NCI-H1092 treated with DMSO at 0.1 percent for 48 hours (cell line): Measurements from ENCODE around the gene LRRC3.

ENCODE experiments used
- DNase-seq: peaks from one replicate; lab custom pipeline; 2025; lab: John Stamatoyannopoulos, UW

LRRC3 gene

DNA sequence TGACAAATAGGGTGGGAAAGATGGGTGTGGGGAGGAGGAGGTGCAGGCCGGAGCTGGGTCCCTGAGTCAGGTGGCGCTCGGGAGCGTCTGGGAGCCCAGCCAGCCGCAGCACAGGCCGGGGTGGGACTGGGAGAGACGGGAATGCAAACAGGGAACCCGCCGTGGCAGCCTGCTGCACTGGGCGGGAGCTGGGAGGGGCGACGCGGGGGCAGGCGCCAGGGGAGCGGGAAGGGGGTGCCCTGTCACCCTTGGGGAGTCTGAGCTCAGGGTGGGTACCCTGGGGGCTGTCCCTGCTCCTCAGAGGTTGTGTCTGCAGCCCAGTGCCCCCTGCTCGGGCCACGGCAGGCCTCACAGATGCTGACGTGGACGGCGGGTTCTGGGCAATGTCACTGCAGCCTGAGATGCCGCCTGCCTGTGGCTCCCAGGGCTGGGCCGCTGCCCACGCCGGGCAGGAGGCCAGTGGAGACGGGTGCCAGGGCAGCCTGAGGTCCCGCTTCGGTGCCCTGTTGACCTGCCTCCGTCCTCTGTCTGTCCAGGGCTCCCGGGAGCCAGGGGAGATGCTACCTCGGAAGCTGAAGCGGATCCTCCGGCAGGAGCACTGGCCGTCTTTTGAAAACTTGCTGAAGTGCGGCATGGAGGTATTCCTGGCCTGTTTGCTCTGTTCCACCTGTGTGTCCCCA lies 16.6 kb upstream of the LRRC3 start:
- peak; percentile 53 for DNase-seq

DNA sequence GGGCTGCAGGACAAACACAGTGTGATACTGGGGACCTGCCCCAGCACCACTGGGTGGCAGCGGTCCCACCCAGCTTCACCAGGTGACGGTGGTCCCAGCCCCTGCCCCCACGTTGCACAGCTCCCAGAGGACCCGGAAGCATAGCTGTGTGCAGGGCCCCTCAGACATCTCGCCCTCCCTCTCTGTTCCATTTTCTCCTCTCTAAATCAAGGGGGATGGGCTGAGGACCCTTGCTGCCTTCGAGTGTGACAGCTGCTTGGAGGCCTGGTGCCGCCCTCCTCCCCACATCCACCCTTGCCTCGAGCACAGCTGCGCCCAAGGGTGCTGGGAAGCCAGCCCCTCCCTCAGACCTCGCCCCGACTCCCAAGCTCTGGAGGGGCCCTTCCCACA lies 16.1 kb upstream of the LRRC3 start:
- DNase-seq = no peak

DNA sequence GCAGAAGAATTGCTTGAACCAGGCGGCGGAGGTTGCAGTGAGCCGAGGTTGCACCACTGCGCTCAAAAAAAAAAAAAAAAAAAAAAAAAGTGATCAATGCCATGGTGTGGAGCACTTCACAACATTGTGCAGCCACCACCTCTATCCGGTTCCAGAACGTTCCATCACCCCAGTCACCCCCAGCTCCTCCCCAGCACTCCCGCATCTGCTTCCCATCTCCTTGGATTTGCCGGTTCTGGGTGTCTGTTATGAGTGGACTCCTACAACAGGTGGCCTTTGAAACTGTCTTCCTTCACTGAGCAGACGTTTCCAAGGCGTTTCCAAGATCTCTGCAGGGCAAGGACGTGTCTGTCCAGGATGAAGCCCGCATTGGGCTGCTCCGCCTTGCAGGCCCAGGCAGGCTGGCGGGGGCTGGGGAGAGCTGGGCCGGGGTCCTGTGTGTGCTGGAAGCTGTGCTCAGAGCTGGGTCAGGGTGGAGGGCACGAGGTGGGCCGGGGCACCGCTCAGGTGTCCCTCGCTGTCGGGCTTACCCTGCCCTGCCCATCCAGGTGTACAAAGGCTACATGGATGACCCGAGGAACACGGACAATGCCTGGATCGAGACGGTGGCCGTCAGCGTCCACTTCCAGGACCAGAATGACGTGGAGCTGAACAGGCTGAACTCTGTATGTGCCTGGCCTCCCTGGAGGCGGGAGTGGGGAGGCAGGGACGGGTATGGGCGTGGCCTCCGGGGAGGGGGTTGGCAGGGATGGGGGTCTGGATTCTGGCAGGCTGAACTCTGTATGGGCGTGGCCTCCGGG lies 14.9 kb upstream of the LRRC3 start:
- DNase-seq = no peak

DNA sequence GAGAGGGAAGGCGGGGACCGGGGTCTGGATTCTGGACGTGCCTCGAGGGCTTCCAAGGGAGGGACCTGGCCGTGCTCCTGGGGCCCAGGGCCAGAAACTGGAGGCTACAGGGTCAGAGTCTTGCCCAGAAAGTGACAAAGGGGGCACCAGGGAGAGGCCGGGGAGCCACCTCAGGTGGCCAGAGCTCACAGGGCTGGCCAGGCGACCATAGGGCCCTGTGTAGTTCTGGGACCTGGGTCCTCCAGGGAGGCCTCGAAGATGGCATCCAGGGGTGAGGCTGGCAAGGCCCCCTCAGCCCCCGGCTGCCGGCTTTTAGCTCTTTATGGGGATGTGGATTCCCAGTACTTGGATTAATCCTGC lies 14.3 kb upstream of the LRRC3 start:
- no peak for DNase-seq

DNA sequence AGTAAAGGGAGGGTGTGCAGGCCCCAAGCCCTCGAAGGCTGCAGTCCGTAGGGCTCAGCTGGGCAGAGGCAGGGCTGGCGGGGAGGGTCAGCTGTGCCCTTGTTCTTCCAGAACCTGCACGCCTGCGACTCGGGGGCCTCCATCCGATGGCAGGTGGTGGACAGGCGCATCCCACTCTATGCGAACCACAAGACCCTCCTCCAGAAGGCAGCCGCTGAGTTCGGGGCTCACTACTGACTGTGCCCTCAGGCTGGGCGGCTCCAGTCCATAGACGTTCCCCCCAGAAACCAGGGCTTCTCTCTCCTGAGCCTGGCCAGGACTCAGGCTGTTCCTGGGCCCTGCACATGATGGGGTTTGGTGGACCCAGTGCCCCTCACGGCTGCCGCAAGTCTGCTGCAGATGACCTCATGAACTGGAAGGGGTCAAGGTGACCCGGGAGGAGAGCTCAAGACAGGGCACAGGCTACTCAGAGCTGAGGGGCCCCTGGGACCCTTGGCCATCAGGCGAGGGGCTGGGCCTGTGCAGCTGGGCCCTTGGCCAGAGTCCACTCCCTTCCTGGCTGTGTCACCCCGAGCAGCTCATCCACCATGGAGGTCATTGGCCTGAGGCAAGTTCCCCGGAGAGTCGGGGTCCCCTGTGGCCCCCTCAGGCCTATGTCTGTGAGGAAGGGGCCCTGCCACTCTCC lies 13.6 kb upstream of the LRRC3 start:
- no peak for DNase-seq

DNA sequence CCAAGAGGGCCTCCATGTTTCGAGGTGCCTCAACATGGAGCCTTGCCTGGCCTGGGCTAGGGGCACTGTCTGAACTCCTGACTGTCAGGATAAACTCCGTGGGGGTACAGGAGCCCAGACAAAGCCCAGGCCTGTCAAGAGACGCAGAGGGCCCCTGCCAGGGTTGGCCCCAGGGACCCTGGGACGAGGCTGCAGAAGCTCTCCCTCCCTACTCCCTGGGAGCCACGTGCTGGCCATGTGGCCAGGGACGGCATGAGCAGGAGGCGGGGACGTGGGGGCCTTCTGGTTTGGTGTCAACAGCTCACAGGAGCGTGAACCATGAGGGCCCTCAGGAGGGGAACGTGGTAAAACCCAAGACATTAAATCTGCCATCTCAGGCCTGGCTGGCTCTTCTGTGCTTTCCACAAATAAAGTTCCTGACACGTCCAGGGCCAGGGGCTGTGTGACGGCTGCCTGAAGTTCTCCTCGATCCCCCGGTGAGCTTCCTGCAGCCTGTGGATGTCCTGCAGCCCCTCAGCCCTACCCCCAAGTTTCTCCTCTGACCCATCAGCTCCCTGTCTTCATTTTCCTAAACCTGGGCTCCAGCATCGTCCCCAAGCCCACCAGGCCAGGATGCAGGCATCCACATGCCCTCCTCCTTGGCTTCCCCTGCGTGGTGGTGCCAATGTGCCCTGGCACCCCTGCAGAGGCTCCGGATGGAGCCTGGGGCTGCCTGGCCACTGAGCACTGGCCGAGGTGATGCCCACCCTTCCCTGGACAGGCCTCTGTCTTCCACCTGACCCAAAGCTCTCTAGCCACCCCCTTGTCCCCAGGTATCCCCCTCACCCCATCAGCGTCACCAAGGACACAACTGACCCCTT lies 12.8 kb upstream of the LRRC3 start:
- no peak for DNase-seq

DNA sequence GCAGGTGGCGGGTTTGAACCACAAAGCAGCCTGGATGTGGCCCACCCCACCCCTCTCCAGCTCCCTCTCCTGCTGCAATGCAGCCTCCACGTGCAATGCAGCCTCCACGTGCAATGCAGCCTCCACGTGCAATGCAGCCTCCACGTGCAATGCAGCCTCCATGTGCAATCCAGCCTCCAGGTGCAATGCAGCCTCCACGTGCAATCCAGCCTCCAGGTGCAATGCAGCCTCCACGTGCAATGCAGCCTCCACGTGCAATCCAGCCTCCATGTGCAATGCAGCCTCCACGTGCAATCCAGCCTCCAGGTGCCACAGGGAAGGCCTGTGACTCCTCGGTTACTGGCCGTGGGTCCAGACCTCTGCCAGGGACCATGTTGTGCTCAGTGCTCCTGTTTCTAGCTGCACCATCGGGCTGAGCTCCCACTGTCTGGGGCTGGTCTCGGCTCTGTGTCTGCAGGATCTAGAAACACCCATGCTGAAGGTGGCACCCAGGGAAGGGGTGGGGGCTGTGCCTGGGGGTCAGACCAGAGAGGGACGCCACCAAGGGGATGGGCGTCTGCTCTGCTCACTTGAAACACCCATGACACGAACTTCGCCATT lies 11.9 kb upstream of the LRRC3 start:
- DNase-seq = no peak

DNA sequence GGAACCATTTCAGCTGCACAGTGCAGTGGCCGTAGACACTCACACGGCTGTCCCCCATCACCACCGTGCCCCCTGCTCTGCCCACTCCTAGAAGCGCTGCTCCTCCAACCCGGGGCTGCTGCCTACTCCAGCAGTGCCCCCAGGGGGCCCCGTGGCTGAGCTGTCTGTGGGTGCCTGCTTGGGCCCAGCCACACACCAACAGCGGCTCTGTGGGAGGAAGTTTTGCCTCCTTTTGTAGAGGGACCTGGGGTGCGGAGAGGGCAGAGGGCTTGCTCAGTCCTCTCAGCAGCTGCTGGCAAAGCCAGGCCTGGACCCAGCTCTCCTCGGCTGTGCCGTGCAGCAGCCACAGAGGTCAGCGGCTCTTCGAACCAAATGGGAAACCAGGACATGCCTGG lies 11.4 kb upstream of the LRRC3 start:
- no peak for DNase-seq

DNA sequence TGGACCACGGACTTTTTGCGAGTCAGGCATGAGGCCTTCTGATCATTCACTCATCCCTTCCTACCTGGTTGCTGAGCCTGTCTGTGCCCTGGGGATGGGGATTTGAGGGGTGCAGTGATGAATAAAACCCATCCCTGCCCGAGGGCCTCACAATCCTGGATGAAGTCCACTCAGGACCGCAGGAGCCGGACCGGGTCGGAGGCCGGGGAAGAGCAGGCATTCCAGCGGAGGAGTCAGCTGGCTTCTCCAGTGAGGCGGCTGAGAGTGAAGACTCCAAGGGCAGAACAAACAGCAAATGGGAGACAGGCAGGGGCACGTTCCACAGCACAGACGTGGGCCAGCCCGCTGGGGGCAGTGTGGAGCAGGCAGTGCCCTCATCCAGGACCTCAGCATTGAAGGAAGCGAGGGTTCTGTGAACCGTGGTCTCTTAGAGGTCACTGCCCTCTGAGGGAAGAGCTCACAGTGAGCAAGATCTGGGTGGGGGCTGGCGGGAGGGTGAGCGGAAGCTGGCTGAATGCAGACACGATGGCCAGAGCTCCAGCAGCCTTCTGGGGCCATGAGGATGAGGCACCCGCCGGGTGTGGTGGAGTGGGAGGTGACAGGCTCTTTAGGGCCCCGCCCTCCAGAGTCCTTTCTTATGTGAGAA lies 10.9 kb upstream of the LRRC3 start:
- DNase-seq = no peak

DNA sequence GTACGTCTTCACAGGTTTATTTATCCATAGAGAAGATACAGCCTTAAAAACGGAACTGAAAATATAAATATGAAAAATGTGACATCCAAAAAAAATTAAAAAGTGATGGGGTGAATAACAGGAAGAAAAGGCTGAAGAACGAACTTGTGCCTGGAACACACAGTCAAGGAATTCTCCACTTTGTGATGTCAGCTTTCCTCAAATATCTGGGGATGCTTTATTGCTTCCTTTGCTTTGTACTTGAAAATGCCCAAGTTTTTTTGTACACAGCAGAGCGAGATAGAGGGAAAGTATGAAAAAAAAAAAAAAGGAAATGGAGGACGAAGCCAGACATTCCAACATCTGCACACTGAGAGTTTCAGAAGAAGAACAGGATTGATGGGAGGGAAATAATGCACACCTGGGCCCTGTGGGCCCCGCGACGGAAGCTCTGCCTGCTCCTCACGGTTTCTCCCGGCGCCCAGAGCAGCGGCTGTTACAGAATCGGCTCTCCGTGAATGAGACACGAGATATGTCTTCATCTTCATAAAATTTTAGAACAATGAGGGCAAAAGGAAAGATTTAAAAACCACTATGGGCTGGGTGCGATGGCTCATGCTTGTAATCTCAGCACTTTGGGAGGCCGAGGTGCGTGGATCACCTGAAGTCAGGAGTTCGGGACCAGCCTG lies 10.0 kb upstream of the LRRC3 start:
- no peak for DNase-seq

DNA sequence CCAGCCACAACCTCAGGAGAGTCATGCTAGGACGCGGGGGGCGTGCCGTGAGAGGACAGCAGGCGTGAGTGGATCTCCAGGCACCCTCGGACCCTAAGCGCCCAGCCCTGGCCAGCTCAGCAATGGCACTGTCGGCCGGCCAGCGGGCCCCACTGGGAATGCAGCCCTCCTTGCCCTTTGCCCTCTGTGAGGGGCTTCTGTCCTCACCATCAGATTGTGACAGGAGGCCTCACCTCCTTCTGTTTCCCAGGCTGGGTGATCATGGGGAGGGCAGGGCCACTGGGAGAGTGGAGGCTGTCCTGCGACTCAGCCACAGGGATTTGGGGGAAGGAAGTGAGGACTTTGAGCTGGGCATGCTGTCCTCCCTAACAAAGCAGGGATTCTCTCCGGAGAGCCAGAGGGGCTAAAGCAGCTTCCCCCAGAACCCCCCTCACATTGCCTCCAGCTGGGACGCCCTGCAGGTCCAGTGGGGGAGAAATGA lies 6.6 kb upstream of the LRRC3 start:
- no peak for DNase-seq

DNA sequence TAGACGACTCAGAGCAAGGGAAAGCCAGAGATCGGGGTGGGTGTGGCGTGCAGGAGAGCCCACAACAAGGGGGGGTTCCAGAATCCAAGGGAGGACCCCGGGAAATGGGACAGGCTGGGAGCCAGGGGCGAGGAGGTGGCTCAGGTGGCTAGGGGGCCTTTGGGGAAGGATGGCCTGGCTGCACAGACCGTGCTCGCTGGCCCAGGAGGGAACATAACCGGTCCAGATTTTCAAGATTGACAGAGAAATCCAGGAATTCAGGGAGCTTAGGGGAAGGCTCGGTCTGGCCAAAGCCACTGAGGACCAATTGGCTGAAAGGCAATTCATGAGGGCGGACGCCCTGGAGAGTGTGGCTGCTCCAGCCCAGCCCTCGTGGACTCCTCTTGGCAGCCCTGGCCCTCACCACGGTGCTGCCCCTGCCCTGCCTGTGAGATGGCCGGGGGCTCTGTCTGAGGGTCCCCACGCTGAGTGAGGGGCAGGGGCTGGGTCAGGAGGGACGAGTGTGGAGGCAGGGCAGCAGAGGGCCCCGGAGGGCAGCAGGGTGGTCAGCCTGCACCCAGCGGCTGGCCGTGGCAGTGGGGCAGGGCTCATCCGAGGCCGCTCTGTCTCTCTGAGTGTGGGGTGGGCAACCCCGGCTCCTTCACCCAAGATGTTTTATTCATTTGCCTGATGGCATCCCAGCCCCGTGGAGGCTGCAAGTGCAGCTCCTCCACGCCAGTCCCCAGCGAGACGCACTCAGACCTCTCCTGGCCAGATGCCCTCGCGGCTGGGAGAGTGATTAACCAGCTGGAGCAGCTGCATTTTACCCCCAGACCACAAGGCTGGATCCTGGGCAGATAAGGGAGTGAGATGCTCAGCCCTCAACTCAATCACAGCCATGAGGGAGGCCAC lies 5.6 kb upstream of the LRRC3 start:
- DNase-seq = no peak

DNA sequence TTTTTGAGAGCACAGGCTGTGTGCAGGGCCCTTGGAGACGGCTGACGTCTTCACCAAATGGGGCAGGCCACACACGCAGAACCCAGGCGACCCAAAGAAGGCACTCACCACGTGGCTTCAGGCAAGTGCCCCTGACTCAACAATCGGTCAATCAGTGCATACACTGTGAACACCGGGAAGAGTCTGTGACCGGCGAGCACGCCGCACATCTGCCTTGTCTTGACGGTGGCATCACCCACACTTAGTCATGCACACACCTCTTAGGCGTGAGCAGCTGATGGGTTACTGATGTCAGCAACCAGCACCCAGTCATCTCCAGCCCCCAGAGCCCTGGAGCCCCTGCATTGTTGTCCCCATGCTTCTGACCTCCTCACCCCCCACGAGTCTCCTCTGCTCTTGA lies 4.9 kb upstream of the LRRC3 start:
- DNase-seq = no peak

DNA sequence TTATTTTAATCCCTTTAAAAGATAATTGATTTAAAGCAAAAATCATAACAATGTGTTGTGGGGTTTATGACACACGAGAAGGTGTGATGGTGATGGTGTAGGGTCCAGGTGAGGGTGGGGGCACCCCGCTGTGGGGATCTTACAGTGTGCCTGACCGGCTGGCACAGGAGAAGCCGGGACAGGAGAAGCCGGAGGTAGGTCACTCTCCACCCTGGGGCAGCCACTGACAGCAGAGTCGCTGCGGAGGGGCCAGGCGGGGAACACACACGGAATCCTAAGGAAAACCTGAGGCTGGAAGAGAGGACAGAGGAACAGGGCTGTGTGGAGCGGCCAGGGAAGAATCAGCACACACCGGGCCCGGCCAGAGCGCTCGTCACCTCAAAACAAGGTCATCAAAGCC lies 4.3 kb upstream of the LRRC3 start:
- no peak for DNase-seq

DNA sequence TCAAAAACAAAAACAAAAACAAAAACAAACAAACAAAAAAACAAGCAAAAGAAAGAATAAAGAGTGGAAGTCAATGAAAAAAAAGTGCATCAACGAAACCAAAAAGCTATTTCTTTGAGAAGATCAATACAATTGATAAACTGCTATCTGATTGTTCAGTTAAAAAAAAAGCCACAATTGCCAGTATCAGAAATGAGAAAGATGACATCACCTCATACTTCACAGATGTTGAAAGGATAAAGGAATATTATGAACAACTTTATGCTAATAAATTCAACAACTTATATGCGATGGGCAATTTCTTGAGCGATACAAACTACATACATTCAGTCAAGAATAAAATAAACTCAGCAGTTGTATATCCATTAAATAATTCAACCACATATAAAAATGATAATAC lies 2.2 kb upstream of the LRRC3 start:
- no peak for DNase-seq

DNA sequence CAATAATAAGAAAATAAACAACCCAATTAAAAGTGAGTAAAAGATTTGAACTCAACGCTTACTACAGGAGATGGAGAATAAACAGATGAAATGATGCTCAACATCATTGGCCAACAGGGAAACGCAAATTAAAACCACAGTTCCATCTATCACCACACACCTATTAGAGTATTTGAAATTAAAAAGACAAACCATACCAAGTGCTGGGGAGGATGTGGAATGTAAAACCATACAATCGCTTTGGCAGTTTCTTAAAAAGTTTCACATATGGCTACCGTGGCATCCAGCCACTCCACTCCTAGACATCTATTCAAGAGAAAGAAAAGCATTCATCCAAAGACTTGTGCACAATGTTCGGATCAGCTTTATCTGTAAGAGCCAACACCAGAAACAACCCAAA lies 1.3 kb upstream of the LRRC3 start:
- DNase-seq = no peak

DNA sequence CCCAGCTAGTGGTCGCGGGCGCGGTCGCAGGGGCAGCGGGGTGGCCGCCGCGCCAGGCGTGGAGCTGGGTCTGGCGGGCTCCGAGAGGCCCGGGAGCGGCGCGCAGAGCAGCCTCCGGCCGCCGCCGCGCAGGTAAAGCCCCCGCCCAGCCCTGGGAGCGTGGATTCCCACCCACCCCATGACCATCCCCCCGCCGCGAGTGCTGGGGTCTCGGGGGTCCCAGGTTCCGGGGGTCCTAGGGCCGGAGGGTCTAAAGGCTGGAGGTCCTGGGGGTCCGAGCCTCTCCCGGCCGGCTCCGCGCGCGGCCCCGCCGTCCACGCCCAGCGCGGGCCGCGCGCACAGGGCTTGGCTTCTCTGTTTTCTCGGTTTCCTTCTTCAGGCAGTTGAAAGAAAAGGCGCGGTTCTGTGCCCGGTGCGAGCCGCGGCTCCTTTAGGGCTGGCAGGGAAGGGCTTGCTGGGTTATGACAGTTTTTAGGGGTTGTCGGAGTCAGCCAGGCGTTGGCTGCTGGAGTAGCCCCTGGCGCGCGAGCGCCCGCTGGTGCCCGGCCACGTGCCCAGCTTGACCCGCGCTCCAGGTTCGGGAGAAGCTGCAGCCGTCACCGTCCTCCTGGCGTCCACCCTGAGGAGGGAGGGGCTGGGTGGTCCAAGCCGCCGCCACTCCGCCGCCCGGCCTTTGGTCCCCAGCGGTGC lies 359 bp downstream of the LRRC3 start:
- peak; percentile 52 for DNase-seq

DNA sequence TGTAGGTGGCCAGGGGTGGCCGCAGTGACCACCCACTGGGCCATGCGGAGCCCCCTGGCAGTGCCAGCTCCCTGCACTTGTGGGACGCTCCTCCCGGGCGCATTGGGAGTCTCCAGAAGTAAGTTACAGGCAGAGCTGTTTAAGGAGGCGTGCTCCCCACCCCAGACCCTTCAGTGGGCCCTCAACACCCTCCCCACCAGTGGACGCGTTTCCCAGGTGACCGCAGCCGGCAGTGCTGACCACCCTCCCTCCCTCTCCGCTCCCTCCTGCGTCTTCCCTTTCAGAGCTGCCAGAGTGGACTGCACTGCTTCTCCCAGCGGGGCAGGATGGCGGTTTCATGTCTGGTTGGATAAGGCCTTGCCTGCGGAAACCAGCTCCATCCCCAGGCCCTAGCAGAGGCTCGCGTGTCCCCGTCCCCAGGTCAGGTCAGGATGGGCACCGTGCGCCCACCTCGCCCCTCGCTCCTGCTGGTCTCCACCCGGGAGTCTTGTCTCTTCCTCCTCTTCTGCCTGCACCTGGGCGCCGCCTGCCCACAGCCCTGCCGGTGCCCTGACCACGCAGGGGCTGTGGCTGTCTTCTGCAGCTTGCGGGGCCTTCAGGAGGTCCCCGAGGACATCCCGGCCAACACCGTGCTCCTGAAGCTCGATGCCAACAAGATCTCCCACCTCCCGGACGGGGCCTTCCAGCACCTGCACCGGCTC lies 1.1 kb downstream of the LRRC3 start:
- DNase-seq = no peak
